Measurements from ENCODE around the gene NOG. TPM values are rescaled to one million over a fixed set of nuclear protein-coding genes. Genes with fewer than 3 reads are reported as not detected.
A peak's percentile ranks its signal among the peaks of the same experiment; 100 is the strongest.

NOG gene
- total RNA-seq, 6 experiments from 2014 or later: 0.11 to 0.29 TPM; not detected in 4

- Histone ChIP-seq H3K27ac (no peak overlapping the region), H3K4me3 (no peak overlapping the region), H3K27me3 (no peaks in the 10 kb centered on the region), H3K4me1 (no peaks in the 10 kb centered on the region), H3K9me3 (no peaks in the 10 kb centered on the region), H3K36me3 (no peaks in the 10 kb centered on the region)
- ATAC-seq (no peak), DNase-seq (no peak)
- WGBS (ENCODE audit: insufficient coverage, low coverage, low lambda C conversion rate, missing lambda C conversion rate): 23% methylated on average over 4 of the region's 5 CpGs
- TF ChIP-seq, protein P1, sequence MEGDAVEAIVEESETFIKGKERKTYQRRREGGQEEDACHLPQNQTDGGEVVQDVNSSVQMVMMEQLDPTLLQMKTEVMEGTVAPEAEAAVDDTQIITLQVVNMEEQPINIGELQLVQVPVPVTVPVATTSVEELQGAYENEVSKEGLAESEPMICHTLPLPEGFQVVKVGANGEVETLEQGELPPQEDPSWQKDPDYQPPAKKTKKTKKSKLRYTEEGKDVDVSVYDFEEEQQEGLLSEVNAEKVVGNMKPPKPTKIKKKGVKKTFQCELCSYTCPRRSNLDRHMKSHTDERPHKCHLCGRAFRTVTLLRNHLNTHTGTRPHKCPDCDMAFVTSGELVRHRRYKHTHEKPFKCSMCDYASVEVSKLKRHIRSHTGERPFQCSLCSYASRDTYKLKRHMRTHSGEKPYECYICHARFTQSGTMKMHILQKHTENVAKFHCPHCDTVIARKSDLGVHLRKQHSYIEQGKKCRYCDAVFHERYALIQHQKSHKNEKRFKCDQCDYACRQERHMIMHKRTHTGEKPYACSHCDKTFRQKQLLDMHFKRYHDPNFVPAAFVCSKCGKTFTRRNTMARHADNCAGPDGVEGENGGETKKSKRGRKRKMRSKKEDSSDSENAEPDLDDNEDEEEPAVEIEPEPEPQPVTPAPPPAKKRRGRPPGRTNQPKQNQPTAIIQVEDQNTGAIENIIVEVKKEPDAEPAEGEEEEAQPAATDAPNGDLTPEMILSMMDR (IDR thresholded peaks at IDR 0.05): no peak
- TF ChIP-seq POLR2A (IDR thresholded peaks at IDR 0.05): no peak
- intact Hi-C loops (cut with DNase I): no loop called here
Observed at GRCh38 chr17:56587298-56587697, 6.2 kb upstream of the NOG start.

GRCh38 chr17:56592487-56593085, 913 bp upstream of the NOG start:
- no peaks in the 10 kb centered on the region for H3K9me3 ChIP-seq
- TF ChIP-seq, protein P1 (IDR thresholded peaks at IDR 0.05): peak; percentile 94 to 100 (median 96)
- TF ChIP-seq POLR2A (IDR thresholded peaks at IDR 0.05): no peak
- no peak overlapping the region for H3K27ac ChIP-seq
- peak overlapping the region; percentile 39 to 58 (median 44) for H3K4me3 ChIP-seq
- intact Hi-C loops (cut with DNase I): loop anchor here (5.0 to 10.0 kb wide), 2 partner anchors 122 to 125 kb away; no protein-coding TSS in a partner anchor
- peaks cover 0 to 12% of the 10 kb centered on the region in 2 donors for H3K27me3 ChIP-seq
- H3K4me1 ChIP-seq: peaks cover 0 to 28% (median 7%) of the 10 kb centered on the region in 4 donors
- no peaks in the 10 kb centered on the region for H3K36me3 ChIP-seq
- ATAC-seq (peak; percentile 80 to 84 (median 82)), DNase-seq (peak; percentile 62 to 66 (median 64))
- WGBS (ENCODE audit: insufficient coverage, low coverage, low lambda C conversion rate, missing lambda C conversion rate): 0% methylated on average over 8 of the region's 44 CpGs

GRCh38 chr17:56593086-56593645, 333 bp upstream of the NOG start:
- intact Hi-C loops (cut with DNase I): loop anchor here (5.0 to 10.0 kb wide), 2 partner anchors 122 to 124 kb away; no protein-coding TSS in a partner anchor
- peaks cover 0 to 12% of the 10 kb centered on the region in 2 donors for H3K27me3 ChIP-seq
- H3K4me1 ChIP-seq: peaks cover 0 to 30% (median 7%) of the 10 kb centered on the region in 4 donors
- no peaks in the 10 kb centered on the region for H3K36me3 ChIP-seq
- H3K4me3 ChIP-seq: peak overlapping the region; percentile 39 to 58 (median 44)
- no peak overlapping the region for H3K27ac ChIP-seq
- peak; percentile 37 to 62 (median 50) for DNase-seq
- ATAC-seq: peak; percentile 39 to 64 (median 59)
- TF ChIP-seq POLR2A (IDR thresholded peaks at IDR 0.05): no peak
- TF ChIP-seq, protein P1 (IDR thresholded peaks at IDR 0.05): no peak
- 0% methylated on average over 5 of the region's 46 CpGs for WGBS (ENCODE audit: insufficient coverage, low coverage, low lambda C conversion rate, missing lambda C conversion rate)
- H3K9me3 ChIP-seq: no peaks in the 10 kb centered on the region

GRCh38 chr17:56594320-56595107, 1.0 kb downstream of the NOG start:
- intact Hi-C loops (cut with DNase I): loop anchor here (5.0 to 10.0 kb wide), 2 partner anchors 120 to 123 kb away; no protein-coding TSS in a partner anchor
- Histone ChIP-seq H3K4me1 (peaks cover 0 to 30% (median 7%) of the 10 kb centered on the region in 4 donors), H3K27me3 (peaks cover 0 to 19% of the 10 kb centered on the region in 2 donors), H3K36me3 (no peaks in the 10 kb centered on the region), H3K9me3 (no peaks in the 10 kb centered on the region), H3K4me3 (peak overlapping the region; percentile 39 to 58 (median 44)), H3K27ac (peak overlapping the region in 1 of 3 donors; percentile 18)
- no peak for ATAC-seq
- WGBS (ENCODE audit: insufficient coverage, low coverage, low lambda C conversion rate, missing lambda C conversion rate): under 1% methylated on average over 29 of the region's 61 CpGs
- TF ChIP-seq POLR2A (IDR thresholded peaks at IDR 0.05): no peak
- TF ChIP-seq, protein P1 (IDR thresholded peaks at IDR 0.05): no peak
- DNase-seq: peak in 1 of 3 donors; percentile 24
